HG02610 (cell line): ENCODE measurements around the gene LRCH3.

Experiments used
- ATAC-seq: cut with Tn5 transposase; IDR thresholded peaks from one replicate; pipeline ENCODE4 v1.9.1; 2021; ENCODE audit warnings: mild to moderate bottlenecking, moderate library complexity; ENCODE audit not compliant: unreplicated experiment

The LRCH3 gene

GRCh38 chr3:197833930-197834715 is 43.1 kb downstream of the LRCH3 start:
- ATAC-seq = peak; percentile 69

GRCh38 chr3:197835509-197835908 is 44.5 kb downstream of the LRCH3 start:
- peak; percentile 64 for ATAC-seq

- ATAC-seq = no peak
Observed at GRCh38 chr3:197836244-197836643, 45.2 kb downstream of the LRCH3 start.

GRCh38 chr3:197837282-197837681 is 46.2 kb downstream of the LRCH3 start:
- no peak for ATAC-seq

- no peak for ATAC-seq
Observed at GRCh38 chr3:197841789-197842188, 50.7 kb downstream of the LRCH3 start.

- ATAC-seq = no peak
Observed at GRCh38 chr3:197846491-197846890, 55.4 kb downstream of the LRCH3 start.

GRCh38 chr3:197847866-197848401 is 56.9 kb downstream of the LRCH3 start:
- peak; percentile 82 for ATAC-seq

GRCh38 chr3:197854596-197855343 is 63.7 kb downstream of the LRCH3 start:
- ATAC-seq = no peak

- no peak for ATAC-seq
Observed at GRCh38 chr3:197855571-197855970, 64.5 kb downstream of the LRCH3 start.

- ATAC-seq = no peak
Observed at GRCh38 chr3:197856199-197856816, 65.3 kb downstream of the LRCH3 start.

GRCh38 chr3:197858133-197858532 is 67.1 kb downstream of the LRCH3 start:
- no peak for ATAC-seq

GRCh38 chr3:197858598-197858997 is 67.5 kb downstream of the LRCH3 start:
- no peak for ATAC-seq

GRCh38 chr3:197866035-197866434 is 75.0 kb downstream of the LRCH3 start:
- no peak for ATAC-seq

- no peak for ATAC-seq
Observed at GRCh38 chr3:197873329-197873728, 82.3 kb downstream of the LRCH3 start.

- ATAC-seq = no peak
Observed at GRCh38 chr3:197874064-197874463, 83.0 kb downstream of the LRCH3 start.

GRCh38 chr3:197874653-197875052 is 83.6 kb downstream of the LRCH3 start:
- ATAC-seq = no peak

- ATAC-seq = no peak
Observed at GRCh38 chr3:197877902-197878301, 86.8 kb downstream of the LRCH3 start.

- ATAC-seq = peak; percentile 39
Observed at GRCh38 chr3:197878427-197878826, 87.4 kb downstream of the LRCH3 start.

- no peak for ATAC-seq
Observed at GRCh38 chr3:197880491-197881269, 89.6 kb downstream of the LRCH3 start.

- ATAC-seq = no peak
Observed at GRCh38 chr3:197881270-197881969, 90.4 kb downstream of the LRCH3 start.
